GM12878 (cell line): ENCODE results near the gene RAB25. TPM values are rescaled to one million over a fixed set of nuclear protein-coding genes. Genes with fewer than 3 reads are reported as not detected.

Experiments
- ATAC-seq: fragments of 200-7000 bp; cut with Tn5 transposase; 3 replicates; pipeline ENCODE4 v1.9.1; 2020; ENCODE audit warnings: mild to moderate bottlenecking, moderate library complexity
- BruUV-seq: library from RNA; stranded (reverse); fragments of 400-500 nt; replicated peaks from 2 replicates; lab custom pipeline; 2021; lab: Mats Ljungman, UMichigan
- CTCF ChIA-PET: fragments of 300-600 bp; sonication (Branson Sonifier 250); formaldehyde crosslinking; extraction: SDS; loops from one replicate; lab custom pipeline; 2021; ENCODE audit warnings: inconsistent platforms; lab: Yijun Ruan, JAX
- POLR2A ChIA-PET: fragments of 350-600 bp; formaldehyde crosslinking; extraction: SDS; loops from one replicate; lab custom pipeline; 2021; ENCODE audit warnings: inconsistent platforms; lab: Charles Lee
- RAD21 ChIA-PET: fragments of 300-600 bp; sonication (Branson Sonifier 250); formaldehyde crosslinking; loops from one replicate; lab custom pipeline; 2023; ENCODE audit warnings: antibody characterized with exemption; ENCODE audit not compliant: unreplicated experiment; lab: Charles Lee
- SMC1A ChIA-PET: fragments of 300-600 bp; sonication (Branson Sonifier 250); formaldehyde crosslinking; loops from one replicate; lab custom pipeline; 2023; ENCODE audit not compliant: unreplicated experiment, uncharacterized antibody; lab: Charles Lee
- DNase-seq: peaks from one replicate; pipeline ENCODE4 v3.0.0-alpha.2; 2011; ENCODE audit warnings: low read depth, low spot score
- FAIRE-seq: peaks from 3 replicates; lab custom pipeline; 2011; peaks lifted over from hg19 to GRCh38; lab: Jason Lieb, UNC
- H2AFZ ChIP-seq: 2 replicates; pipeline ENCODE4 v1.6.0; 2011; ENCODE audit warnings: low read depth, low read length, control low read depth; ENCODE audit not compliant: control insufficient read depth
- H3K27ac ChIP-seq: 2 replicates; pipeline ENCODE4 v1.5.1; 2011; ENCODE audit warnings: control low read depth; ENCODE audit not compliant: control insufficient read depth, insufficient read depth
- H3K27me3 ChIP-seq, 2 experiments: replicated peaks in 1 of 2; 2 replicates each; pipeline versions ENCODE4 v1.6.0 to v1.6.1; 2011; ENCODE audit warnings: low read length in 1 of 2; ENCODE audit not compliant: control insufficient read depth in 2 of 2, insufficient read depth in 2 of 2
- H3K36me3 ChIP-seq, 2 experiments: 2 replicates each; pipeline ENCODE4 v1.5.1; 2011; ENCODE audit warnings: low read length in 1 of 2; ENCODE audit not compliant: control insufficient read depth in 2 of 2, insufficient read depth in 2 of 2
- H3K4me1 ChIP-seq: 2 replicates; pipeline ENCODE4 v1.6.1; 2011; ENCODE audit warnings: mild to moderate bottlenecking, low read length, moderate library complexity, mixed read lengths; ENCODE audit not compliant: control insufficient read depth, insufficient read depth
- H3K4me2 ChIP-seq: 2 replicates; pipeline ENCODE4 v1.6.0; 2011; ENCODE audit warnings: control low read depth; ENCODE audit not compliant: control insufficient read depth, insufficient read depth
- H3K4me3 ChIP-seq: fragments of 200-600 bp; sonication (generic); 2 replicates; pipeline ENCODE4 v1.5.1; 2016
- H3K79me2 ChIP-seq: 2 replicates; pipeline ENCODE4 v1.6.0; 2011; ENCODE audit warnings: low read length; ENCODE audit not compliant: control insufficient read depth, insufficient read depth
- H3K9ac ChIP-seq: 2 replicates; pipeline ENCODE4 v1.8.0; 2011; ENCODE audit warnings: low read length, control low read depth, mixed read lengths; ENCODE audit not compliant: control insufficient read depth, insufficient read depth
- H3K9me3 ChIP-seq: replicated peaks from 3 replicates; pipeline ENCODE4 v1.5.1; 2011; ENCODE audit warnings: mild to moderate bottlenecking, low read length; ENCODE audit not compliant: control insufficient read depth, insufficient read depth
- H4K20me1 ChIP-seq: 2 replicates; pipeline ENCODE4 v1.6.0; 2011; ENCODE audit not compliant: control insufficient read depth, insufficient read depth
- ASH2L ChIP-seq: fragments of 300-600, 200-600 bp; sonication (generic); IDR thresholded peaks from 2 replicates; pipeline ENCODE4 v1.6.1; 2017; ENCODE audit warnings: low read depth, mild to moderate bottlenecking, borderline replicate concordance
- CBFB ChIP-seq: IDR thresholded peaks from 2 replicates; pipeline ENCODE4 v1.6.1; 2016; ENCODE audit warnings: antibody characterized with exemption, low read depth
- CHD2 ChIP-seq: IDR thresholded peaks from 2 replicates; pipeline ENCODE4 v1.6.1; 2011; ENCODE audit warnings: low read depth, low read length, improper control_type of control experiment, borderline replicate concordance
- EED ChIP-seq: sonication (generic); IDR thresholded peaks from 2 replicates; pipeline ENCODE4 v1.6.1; 2016; ENCODE audit warnings: antibody characterized with exemption, low read depth
- EZH2 ChIP-seq: IDR thresholded peaks from 2 replicates; pipeline ENCODE4 v1.6.1; 2012; ENCODE audit warnings: low read depth, mild to moderate bottlenecking, control low read depth, inconsistent platforms, low read length, borderline replicate concordance; ENCODE audit not compliant: control insufficient read depth
- GABPA ChIP-seq: IDR thresholded peaks from 2 replicates; pipeline ENCODE4 v1.6.1; 2014; ENCODE audit warnings: antibody characterized with exemption, low read depth, mild to moderate bottlenecking, inconsistent platforms
- HDGF ChIP-seq: fragments of 450-650 bp; IDR thresholded peaks from 2 replicates; pipeline ENCODE4 v1.6.1; 2016; ENCODE audit warnings: antibody characterized with exemption
- LARP7 ChIP-seq: fragments of 450-650 bp; IDR thresholded peaks from 2 replicates; pipeline ENCODE4 v1.6.1; 2017; ENCODE audit warnings: mild to moderate bottlenecking
- MXI1 ChIP-seq: fragments of 150-350 bp; IDR thresholded peaks from 2 replicates; pipeline ENCODE4 v1.6.1; 2011; ENCODE audit warnings: low read depth, mild to moderate bottlenecking, inconsistent platforms, low read length, improper control_type of control experiment
- MYC ChIP-seq: IDR thresholded peaks from 2 replicates; pipeline ENCODE4 v1.6.1; 2011; ENCODE audit warnings: mild to moderate bottlenecking, low read length, moderate library complexity, inconsistent platforms; ENCODE audit not compliant: insufficient read depth, insufficient replicate concordance, insufficient read length, severe bottlenecking
- NR2C2 ChIP-seq: IDR thresholded peaks from 2 replicates; pipeline ENCODE4 v1.6.1; 2011; ENCODE audit warnings: borderline replicate concordance, low read depth; ENCODE audit not compliant: control insufficient read depth, insufficient read length
- NR2F1 ChIP-seq: fragments of 450-650 bp; conservative IDR thresholded peaks from 2 replicates; pipeline ENCODE4 v1.6.1; 2017; ENCODE audit warnings: mild to moderate bottlenecking
- RELB ChIP-seq: fragments of 450-650 bp; IDR thresholded peaks from 2 replicates; pipeline ENCODE4 v1.6.1; 2017; ENCODE audit warnings: low read depth, mild to moderate bottlenecking, moderate library complexity
- RUNX3 ChIP-seq: IDR thresholded peaks from 2 replicates; pipeline ENCODE4 v1.6.1; 2012; ENCODE audit warnings: low read length, inconsistent platforms
- SP1 ChIP-seq: IDR thresholded peaks from one replicate; pipeline ENCODE4 v1.6.1; 2011; ENCODE audit warnings: low read depth, low read length
- SREBF2 ChIP-seq: IDR thresholded peaks from 2 replicates; pipeline ENCODE4 v1.6.1; 2012; ENCODE audit warnings: mild to moderate bottlenecking, low read length
- STAT1 ChIP-seq: fragments of 450-650 bp; conservative IDR thresholded peaks from 2 replicates; pipeline ENCODE4 v1.6.1; 2014; ENCODE audit warnings: antibody characterized with exemption, mild to moderate bottlenecking
- ZNF207 ChIP-seq: fragments of 450-650 bp; IDR thresholded peaks from 2 replicates; pipeline ENCODE4 v1.6.1; 2014; ENCODE audit warnings: antibody characterized with exemption, mild to moderate bottlenecking, borderline replicate concordance
- ZNF24 ChIP-seq: fragments of 450-650 bp; IDR thresholded peaks from 2 replicates; pipeline ENCODE4 v1.6.1; 2017; ENCODE audit warnings: antibody characterized with exemption, mild to moderate bottlenecking
- WGBS: methylation state at CpG from one replicate; pipeline ENCODE4 v1.1.6; 2016; ENCODE audit warnings: low lambda C conversion rate; ENCODE audit not compliant: insufficient replicate concordance, insufficient coverage; ENCODE audit errors: missing lambda C conversion rate; 5-methylcytosine and 5-hydroxymethylcytosine counted together
- in situ Hi-C: fragments of 300-500 bp; cut with MboI; formaldehyde crosslinking; loops from 9 replicates; pipeline ENCODE4 v1.14.3; 2018; ENCODE audit warnings: mixed read lengths
- intact Hi-C: fragments of 100-400 bp; cut with micrococcal nuclease; formaldehyde crosslinking; loops from one replicate; pipeline ENCODE4 v1.14.2; 2022; ENCODE audit not compliant: unreplicated experiment
- polyA plus RNA-seq, 11 experiments: library from polyadenylated mRNA; depleted of rRNA in 4 of 11; unstranded in 6 of 11; stranded (reverse) in 5 of 11; fragments of >200 nt; fragmentation: Nextera tagmentation in 4 of 11; fragmentation: Illumina TruSeq in 1 of 11; extraction: Ambion mirVana in 4 of 11; extraction: Trizol in 1 of 11; gene quantifications; 1 replicate in 1 of 11; 2 replicates in 10 of 11; pipeline versions ENCODE4 v1.2.1 to v1.2.3, GENCODE V29; 2011 to 2016; ENCODE audit warnings: inconsistent platforms in 2 of 11, missing spikeins in 2 of 11, low read depth in 1 of 11
- total RNA-seq, 4 experiments: library from RNA; depleted of rRNA in 3 of 4; stranded (reverse); fragments of >200 nt in 3 of 4; fragmentation: Illumina TruSeq in 1 of 4; extraction: Trizol in 1 of 4; gene quantifications; 2 replicates each; pipeline versions ENCODE4 v1.2.1 to v1.2.3, GENCODE V29; 2013 to 2021
- TF ChIP-seq, protein P1 (sequence below): fragments of 450-650 bp; IDR thresholded peaks from 2 replicates; pipeline ENCODE4 v1.6.1; 2017; ENCODE audit warnings: antibody characterized with exemption, mild to moderate bottlenecking, moderate library complexity

RAB25 gene
- total and polyA plus RNA-seq, 10 of the 15 experiments (the other 5 are each of a cell fraction or from before 2014, with no cell fraction given): 0.16 to 0.36 (median 0.22) TPM; not detected in 7

DNA sequence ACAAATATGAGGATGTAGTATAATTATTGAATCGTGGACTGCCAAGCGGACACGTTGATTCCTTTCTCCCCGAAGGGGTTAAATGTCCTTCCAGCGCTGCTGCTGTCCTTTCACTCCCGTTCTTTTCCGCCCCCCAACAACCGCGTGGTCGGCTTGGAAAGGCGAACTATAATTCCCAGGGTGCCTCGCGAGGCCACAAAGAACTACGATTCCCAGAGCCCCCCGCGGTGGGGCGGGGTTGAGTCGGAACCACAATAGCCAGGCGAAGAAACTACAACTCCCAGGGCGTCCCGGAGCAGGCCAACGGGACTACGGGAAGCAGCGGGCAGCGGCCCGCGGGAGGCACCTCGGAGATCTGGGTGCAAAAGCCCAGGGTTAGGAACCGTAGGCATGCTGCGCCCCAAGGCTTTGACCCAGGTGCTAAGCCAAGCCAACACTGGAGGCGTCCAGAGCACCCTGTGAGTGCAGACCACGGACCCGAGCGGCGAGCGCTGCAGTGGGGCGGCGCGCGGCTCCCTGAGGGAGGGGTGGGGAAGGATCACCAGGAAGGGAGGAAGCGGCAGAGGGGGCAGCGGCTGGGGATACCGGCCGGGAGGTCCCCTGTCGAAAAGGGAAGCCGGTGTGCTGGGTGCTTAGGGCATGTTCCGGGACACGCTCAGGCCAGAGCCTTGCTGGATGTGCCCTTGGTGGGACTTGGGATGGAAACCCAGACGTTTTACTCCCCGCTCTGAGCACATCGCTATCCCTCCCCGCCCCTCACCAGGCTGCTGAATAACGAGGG is 6.3 kb upstream of the RAB25 start, which contains the start of gene LAMTOR2:
Gene LAMTOR2, plus strand, starts transcription at position 283 of the 781 bp plus-strand sequence. Its CDS starts 108 bp downstream, at position 391.
- no peaks in the 10 kb centered on the region for H3K27me3 ChIP-seq
- POLR2A ChIA-PET: interaction anchor here (0.7 to 1.3 kb wide), 2 partner anchors 28 to 34 kb away, joined by 3 to 5 read pairs; partner anchors contain the start of gene SSR2
- under 1% methylated on average over 42 of the region's 53 CpGs for WGBS
- BruUV-seq: TSS peak; percentile 84
- CTCF ChIA-PET: interaction anchor here (0.9 to 3.1 kb wide), 4 partner anchors 11 to 65 kb away, joined by 3 to 28 read pairs (median 5); no protein-coding TSS in a partner anchor
- in situ Hi-C loops (no loop called here), intact Hi-C loops (loop anchor here (2.0 to 10.0 kb wide), 4 partner anchors 34 to 200 kb away; partner anchors contain the start of genes ARHGEF2, GON4L, SSR2 and SYT11)
- SMC1A ChIA-PET: interaction anchor here (1.0 kb wide), 1 partner anchor 11 kb away, joined by 4 read pairs; no protein-coding TSS in a partner anchor
- no peaks in the 10 kb centered on the region; a peak in 2 of 4 replicates for H3K36me3 ChIP-seq
- no peaks in the 10 kb centered on the region; the same call in 1 of the 2 replicates for H3K4me1 ChIP-seq
- H3K4me2 ChIP-seq: peak within 1 kb of the TSS; percentile 99
- RAD21 ChIA-PET: interaction anchor here (3.3 kb wide), 1 partner anchor 116 kb away, joined by 11 read pairs; no protein-coding TSS in a partner anchor
- peak within 1 kb of the TSS; percentile 93 for H3K4me3 ChIP-seq
- ATAC-seq (peak; percentile 84), DNase-seq (peak; percentile 83), FAIRE-seq (peak; percentile 72)
- peak within 1 kb of the TSS; percentile 98 for H2AFZ ChIP-seq
- H3K9ac ChIP-seq: peak within 1 kb of the TSS; percentile 96
- no peaks in the 10 kb centered on the region for H3K9me3 ChIP-seq
- H3K27ac ChIP-seq: peak within 1 kb of the TSS; percentile 95
- peaks cover 19% of the 10 kb centered on the region for H3K79me2 ChIP-seq
- no peaks in the 10 kb centered on the region for H4K20me1 ChIP-seq
- TF ChIP-seq GABPA (peak; percentile 80), CBFB (peak; percentile 90), MYC (peak; percentile 89), MXI1 (peak; percentile 95), STAT1 (peak; percentile 37; the same call in 1 of the 2 replicates), RELB (peak; percentile 43), LARP7 (peak; percentile 50; the same call in 1 of the 2 replicates), EZH2 (no peak), EED (0 out of 2 replicates have a peak, but pooled peaks have one; percentile 29), SREBF2 (no peak), ZNF207 (peak; percentile 93; the same call in 1 of the 2 replicates), NR2C2 (no peak), ASH2L (0 out of 2 replicates have a peak, but pooled peaks have one; percentile 34), HDGF (0 out of 2 replicates have a peak, but pooled peaks have one; percentile 60), CHD2 (peak; percentile 88), ZNF24 (no peak), RUNX3 (peak; percentile 94), NR2F1 (no peak), SP1 (peak; percentile 61)
- TF ChIP-seq, protein P1, sequence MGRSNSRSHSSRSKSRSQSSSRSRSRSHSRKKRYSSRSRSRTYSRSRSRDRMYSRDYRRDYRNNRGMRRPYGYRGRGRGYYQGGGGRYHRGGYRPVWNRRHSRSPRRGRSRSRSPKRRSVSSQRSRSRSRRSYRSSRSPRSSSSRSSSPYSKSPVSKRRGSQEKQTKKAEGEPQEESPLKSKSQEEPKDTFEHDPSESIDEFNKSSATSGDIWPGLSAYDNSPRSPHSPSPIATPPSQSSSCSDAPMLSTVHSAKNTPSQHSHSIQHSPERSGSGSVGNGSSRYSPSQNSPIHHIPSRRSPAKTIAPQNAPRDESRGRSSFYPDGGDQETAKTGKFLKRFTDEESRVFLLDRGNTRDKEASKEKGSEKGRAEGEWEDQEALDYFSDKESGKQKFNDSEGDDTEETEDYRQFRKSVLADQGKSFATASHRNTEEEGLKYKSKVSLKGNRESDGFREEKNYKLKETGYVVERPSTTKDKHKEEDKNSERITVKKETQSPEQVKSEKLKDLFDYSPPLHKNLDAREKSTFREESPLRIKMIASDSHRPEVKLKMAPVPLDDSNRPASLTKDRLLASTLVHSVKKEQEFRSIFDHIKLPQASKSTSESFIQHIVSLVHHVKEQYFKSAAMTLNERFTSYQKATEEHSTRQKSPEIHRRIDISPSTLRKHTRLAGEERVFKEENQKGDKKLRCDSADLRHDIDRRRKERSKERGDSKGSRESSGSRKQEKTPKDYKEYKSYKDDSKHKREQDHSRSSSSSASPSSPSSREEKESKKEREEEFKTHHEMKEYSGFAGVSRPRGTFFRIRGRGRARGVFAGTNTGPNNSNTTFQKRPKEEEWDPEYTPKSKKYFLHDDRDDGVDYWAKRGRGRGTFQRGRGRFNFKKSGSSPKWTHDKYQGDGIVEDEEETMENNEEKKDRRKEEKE: no peak
